KMS-11 (cell line): Measurements from ENCODE around the gene TXNRD2.

Experiments used
- H2AFZ ChIP-seq: fragments of 200-600 bp; sonication (generic); 2 replicates; pipeline ENCODE4 v1.6.1; 2016; ENCODE audit warnings: antibody characterized with exemption, mixed run types, low read depth
- H3K27ac ChIP-seq: fragments of 200-600 bp; sonication (generic); 2 replicates; pipeline ENCODE4 v1.6.1; 2016; ENCODE audit warnings: mild to moderate bottlenecking, mixed run types
- H3K27me3 ChIP-seq: fragments of 200-600 bp; sonication (generic); 2 replicates; pipeline ENCODE4 v1.6.1; 2017; ENCODE audit warnings: mild to moderate bottlenecking, low read depth, mixed run types, moderate library complexity; ENCODE audit not compliant: insufficient read depth
- H3K36me3 ChIP-seq: fragments of 200-600 bp; sonication (generic); 2 replicates; pipeline ENCODE4 v1.6.1; 2017; ENCODE audit warnings: mild to moderate bottlenecking, mixed run types; ENCODE audit not compliant: insufficient read depth
- H3K4me1 ChIP-seq: fragments of 200-600 bp; sonication (generic); 2 replicates; pipeline ENCODE4 v1.6.1; 2016; ENCODE audit warnings: mild to moderate bottlenecking, low read depth, mixed run types; ENCODE audit not compliant: poor library complexity, severe bottlenecking
- H3K4me2 ChIP-seq: fragments of 200-600 bp; sonication (generic); 2 replicates; pipeline ENCODE4 v1.7.0; 2016; ENCODE audit warnings: mild to moderate bottlenecking, mixed run types
- H3K4me3 ChIP-seq: fragments of 200-600 bp; sonication (generic); IDR thresholded peaks from 2 replicates; pipeline ENCODE4 v1.6.1; 2017; ENCODE audit warnings: low read depth, low read length, mixed read lengths; ENCODE audit not compliant: insufficient read depth
- H3K79me2 ChIP-seq: fragments of 200-600 bp; sonication (generic); 2 replicates; pipeline ENCODE4 v1.6.1; 2016; ENCODE audit warnings: low read depth, mixed run types; ENCODE audit not compliant: insufficient read depth
- H3K9ac ChIP-seq: fragments of 200-600 bp; sonication (generic); 2 replicates; pipeline ENCODE4 v1.6.1; 2016; ENCODE audit warnings: mild to moderate bottlenecking, mixed run types
- H4K20me1 ChIP-seq: fragments of 200-600 bp; sonication (generic); 2 replicates; pipeline ENCODE4 v1.6.1; 2016; ENCODE audit warnings: mild to moderate bottlenecking, mixed run types; ENCODE audit not compliant: insufficient read depth
- CTCF ChIP-seq: fragments of 200-600 bp; sonication (generic); conservative IDR thresholded peaks from 2 replicates; pipeline ENCODE4 v1.6.1; 2017; ENCODE audit warnings: low read depth, mild to moderate bottlenecking, antibody characterized with exemption, low read length, moderate library complexity, mixed read lengths

Gene TXNRD2

GRCh38 chr22:19980766-19981165 is 39.1 kb upstream of the TXNRD2 start:
- no peak overlapping the region for H2AFZ ChIP-seq
- H3K27ac ChIP-seq, result no peak overlapping the region
- no peak for TF ChIP-seq CTCF
- H3K36me3 ChIP-seq, result no peaks in the 10 kb centered on the region
- peaks cover 3% of the 10 kb centered on the region for H3K4me1 ChIP-seq
- no peak overlapping the region for H3K4me2 ChIP-seq
- H3K9ac ChIP-seq, result no peak overlapping the region
- H3K27me3 ChIP-seq, result no peaks in the 10 kb centered on the region
- H3K79me2 ChIP-seq, result no peaks in the 10 kb centered on the region
- no peaks in the 10 kb centered on the region for H4K20me1 ChIP-seq
- H3K4me3 ChIP-seq, result no peak overlapping the region

DNA sequence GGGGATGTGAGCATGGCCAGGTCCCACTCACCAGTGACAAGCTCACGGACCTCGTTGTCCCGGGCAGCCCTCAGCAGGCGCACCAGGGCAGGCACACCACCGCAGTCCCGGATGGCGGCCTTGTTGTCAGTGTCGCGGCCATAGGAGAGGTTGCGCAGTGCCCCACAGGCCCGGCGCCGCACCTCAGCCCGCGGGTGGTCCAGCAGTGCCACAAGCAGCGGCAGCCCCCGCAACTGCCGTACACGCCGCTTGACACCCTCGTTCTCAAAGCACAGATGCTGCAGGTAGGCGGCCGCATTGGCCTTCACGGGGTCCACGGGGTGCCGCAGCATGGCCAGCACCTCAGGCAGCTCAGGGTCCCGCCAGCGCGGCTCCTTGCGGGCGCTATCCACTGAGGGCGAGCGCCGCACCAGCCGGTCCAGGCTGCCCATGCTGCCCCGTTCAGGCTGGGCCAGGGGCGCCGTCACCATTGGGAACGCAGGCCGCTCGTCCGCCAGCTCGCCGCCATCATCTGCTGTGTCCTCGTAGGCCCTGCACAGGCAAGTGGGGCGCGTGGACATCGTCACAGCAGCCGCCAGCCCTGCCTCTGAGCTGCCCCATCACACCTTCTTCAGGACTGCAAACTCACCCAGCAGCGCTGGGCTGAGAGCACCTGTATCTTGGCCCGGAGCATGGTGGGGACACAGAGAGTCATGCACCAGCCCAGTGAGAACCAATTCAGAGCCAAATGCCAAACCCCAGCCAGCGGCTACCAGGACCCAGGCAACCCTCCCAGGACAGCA is 38.3 kb upstream of the TXNRD2 start:
- no peak for TF ChIP-seq CTCF
- no peaks in the 10 kb centered on the region for H4K20me1 ChIP-seq
- peaks cover 3% of the 10 kb centered on the region for H3K4me1 ChIP-seq
- H3K4me3 ChIP-seq, result no peak overlapping the region
- H3K9ac ChIP-seq, result no peak overlapping the region
- H3K27me3 ChIP-seq, result no peaks in the 10 kb centered on the region
- H2AFZ ChIP-seq, result no peak overlapping the region
- H3K36me3 ChIP-seq, result no peaks in the 10 kb centered on the region
- H3K79me2 ChIP-seq, result no peaks in the 10 kb centered on the region
- no peak overlapping the region for H3K27ac ChIP-seq
- H3K4me2 ChIP-seq, result no peak overlapping the region

DNA sequence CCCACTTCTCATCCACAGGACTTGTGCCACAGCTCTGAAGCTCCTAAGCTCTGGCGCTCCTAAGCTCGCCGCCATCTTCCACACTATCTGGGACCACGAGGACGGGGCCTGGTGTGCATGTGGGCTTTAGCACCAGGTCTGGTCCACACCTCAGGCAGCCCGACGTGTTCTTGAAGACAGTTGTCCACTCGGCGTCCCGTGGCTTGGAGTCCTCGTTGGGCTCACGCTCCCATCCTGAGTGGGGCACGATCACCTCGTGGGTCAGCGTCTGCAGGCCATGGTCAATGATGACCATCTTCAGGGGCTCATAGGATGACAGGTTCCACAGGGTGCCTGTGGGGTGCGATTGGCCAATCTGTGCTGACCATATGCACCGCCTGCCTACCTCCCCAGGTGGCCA is 37.1 kb upstream of the TXNRD2 start:
- no peak overlapping the region for H3K9ac ChIP-seq
- no peaks in the 10 kb centered on the region for H3K79me2 ChIP-seq
- H4K20me1 ChIP-seq, result no peaks in the 10 kb centered on the region
- no peaks in the 10 kb centered on the region for H3K36me3 ChIP-seq
- no peak overlapping the region for H3K4me3 ChIP-seq
- no peak overlapping the region for H3K4me2 ChIP-seq
- no peak overlapping the region for H3K27ac ChIP-seq
- no peaks in the 10 kb centered on the region for H3K4me1 ChIP-seq
- no peaks in the 10 kb centered on the region for H3K27me3 ChIP-seq
- no peak for TF ChIP-seq CTCF
- no peak overlapping the region for H2AFZ ChIP-seq

DNA sequence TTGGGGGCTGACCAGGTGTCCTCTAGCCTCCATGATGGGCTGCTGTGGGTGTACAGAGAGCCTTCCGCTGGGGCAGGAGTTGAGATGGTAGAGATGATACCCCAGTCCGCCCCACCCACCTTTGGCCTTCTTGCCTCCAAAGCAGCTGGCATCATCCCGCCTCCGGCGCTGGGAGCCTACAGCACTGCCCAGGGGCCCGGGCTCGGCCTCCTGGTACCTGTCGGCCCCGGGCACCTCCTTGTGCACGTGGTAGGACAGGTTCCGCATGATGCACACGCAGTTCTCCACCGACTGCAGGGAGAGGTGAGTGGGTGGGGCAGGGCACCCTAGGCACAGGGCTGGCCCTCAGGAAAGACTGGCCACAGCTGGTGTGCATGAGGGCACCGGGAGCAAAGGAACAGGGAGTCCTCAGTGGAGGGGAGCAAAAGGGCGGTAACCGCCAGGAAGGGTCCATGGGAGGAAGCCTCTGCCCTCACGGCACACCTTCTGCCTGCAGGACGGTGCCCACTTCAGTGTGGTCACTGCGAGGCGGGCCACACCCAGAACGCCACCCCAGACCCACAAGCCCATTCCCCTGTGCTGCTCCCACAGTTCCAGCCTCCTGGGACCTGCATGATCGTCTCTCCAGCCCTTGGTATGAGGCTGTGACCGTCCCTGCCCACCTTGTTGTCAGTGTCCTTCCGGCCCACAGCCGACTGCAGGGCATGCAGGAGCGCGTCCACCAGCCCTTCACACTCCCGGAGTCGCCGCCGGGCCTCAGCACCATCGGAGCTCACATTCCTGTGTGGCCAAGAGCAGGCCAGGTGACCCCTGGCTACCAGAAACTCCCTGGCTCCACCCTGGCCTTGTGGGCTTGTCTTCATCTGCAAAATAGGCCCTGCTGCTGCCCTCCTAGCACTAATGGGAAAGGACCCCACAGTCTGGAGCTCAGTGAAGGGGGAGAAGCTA is 36.0 kb upstream of the TXNRD2 start:
- Histone ChIP-seq H2AFZ (no peak overlapping the region), H3K36me3 (no peaks in the 10 kb centered on the region), H3K4me1 (no peaks in the 10 kb centered on the region), H3K79me2 (no peaks in the 10 kb centered on the region), H3K27me3 (no peaks in the 10 kb centered on the region), H4K20me1 (no peaks in the 10 kb centered on the region), H3K4me2 (no peak overlapping the region), H3K4me3 (no peak overlapping the region), H3K9ac (no peak overlapping the region), H3K27ac (no peak overlapping the region)
- no peak for TF ChIP-seq CTCF
